ENCODE data around the gene NUP107.
A peak's percentile ranks its signal among the peaks of the same experiment; 100 is the strongest.
"Not testable (repeated sequence)": the region's sequence is repeated elsewhere in the genome, so short reads cannot be mapped to it uniquely, and the experiment has no call there.

Gene NUP107

GRCh38 chr12:68686595-68687521 lies at the start of gene NUP107:
NUP107 (plus strand) TSS chr12:68686978; CDS start chr12:68687066, 88 bp downstream.
- POLR2A ChIA-PET: interaction anchor here (0.6 to 0.9 kb wide), 3 partner anchors 35 to 74 kb away, joined by 3 to 4 read pairs (median 3); no protein-coding TSS in a partner anchor
- CTCF ChIA-PET: no interaction called here
- TF ChIP-seq, protein P1, sequence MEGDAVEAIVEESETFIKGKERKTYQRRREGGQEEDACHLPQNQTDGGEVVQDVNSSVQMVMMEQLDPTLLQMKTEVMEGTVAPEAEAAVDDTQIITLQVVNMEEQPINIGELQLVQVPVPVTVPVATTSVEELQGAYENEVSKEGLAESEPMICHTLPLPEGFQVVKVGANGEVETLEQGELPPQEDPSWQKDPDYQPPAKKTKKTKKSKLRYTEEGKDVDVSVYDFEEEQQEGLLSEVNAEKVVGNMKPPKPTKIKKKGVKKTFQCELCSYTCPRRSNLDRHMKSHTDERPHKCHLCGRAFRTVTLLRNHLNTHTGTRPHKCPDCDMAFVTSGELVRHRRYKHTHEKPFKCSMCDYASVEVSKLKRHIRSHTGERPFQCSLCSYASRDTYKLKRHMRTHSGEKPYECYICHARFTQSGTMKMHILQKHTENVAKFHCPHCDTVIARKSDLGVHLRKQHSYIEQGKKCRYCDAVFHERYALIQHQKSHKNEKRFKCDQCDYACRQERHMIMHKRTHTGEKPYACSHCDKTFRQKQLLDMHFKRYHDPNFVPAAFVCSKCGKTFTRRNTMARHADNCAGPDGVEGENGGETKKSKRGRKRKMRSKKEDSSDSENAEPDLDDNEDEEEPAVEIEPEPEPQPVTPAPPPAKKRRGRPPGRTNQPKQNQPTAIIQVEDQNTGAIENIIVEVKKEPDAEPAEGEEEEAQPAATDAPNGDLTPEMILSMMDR (IDR thresholded peaks at IDR 0.05; ENCODE audit: insufficient read depth, low read length, missing control alignments): peak; percentile 33
- peak within 1 kb of the TSS; percentile 99 for H3K4me3 ChIP-seq (ENCODE audit: low read depth, low read length)
- DNase-seq (ENCODE audit: low read depth, low spot score): peak; percentile 92

DNA sequence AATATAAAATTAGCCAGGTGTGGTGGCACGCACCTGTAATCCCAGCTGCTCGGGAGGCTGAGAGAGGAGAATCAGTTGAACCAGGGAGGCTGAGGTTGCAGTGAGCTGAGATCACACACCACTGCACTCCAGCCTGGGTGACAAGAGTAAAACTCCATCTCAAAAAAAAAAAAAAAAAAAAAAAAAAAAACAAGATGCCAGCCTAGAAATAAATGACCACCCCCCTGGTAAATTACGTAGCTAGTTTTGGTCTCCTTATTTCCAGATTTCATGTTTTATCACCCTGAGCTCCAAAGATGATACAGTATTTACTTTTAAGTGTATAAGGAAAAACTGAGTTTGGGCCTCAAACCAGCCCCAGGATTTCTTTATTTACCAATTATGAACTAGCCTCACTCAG lies 49.3 kb upstream of the NUP107 start:
- POLR2A ChIA-PET, CTCF ChIA-PET: not testable (repeated sequence)

GRCh38 chr12:68638171-68638570 lies 48.6 kb upstream of the NUP107 start:
- ChIA-PET POLR2A (interaction anchor here (0.7 kb wide), 1 partner anchor 312 kb away, joined by 3 read pairs; no protein-coding TSS in a partner anchor), CTCF (no interaction called here)
- H3K4me3 ChIP-seq (ENCODE audit: low read depth, low read length): no peak overlapping the region
- DNase-seq (ENCODE audit: low read depth, low spot score): no peak
- TF ChIP-seq, protein P1 (IDR thresholded peaks at IDR 0.05; ENCODE audit: insufficient read depth, low read length, missing control alignments): no peak

More for the DNA sequence above, 49.3 kb upstream of the NUP107 start:
- not testable (repeated sequence) for DNase-seq (ENCODE audit: low read depth, low spot score); H3K4me3 ChIP-seq (ENCODE audit: low read depth, low read length)

DNA sequence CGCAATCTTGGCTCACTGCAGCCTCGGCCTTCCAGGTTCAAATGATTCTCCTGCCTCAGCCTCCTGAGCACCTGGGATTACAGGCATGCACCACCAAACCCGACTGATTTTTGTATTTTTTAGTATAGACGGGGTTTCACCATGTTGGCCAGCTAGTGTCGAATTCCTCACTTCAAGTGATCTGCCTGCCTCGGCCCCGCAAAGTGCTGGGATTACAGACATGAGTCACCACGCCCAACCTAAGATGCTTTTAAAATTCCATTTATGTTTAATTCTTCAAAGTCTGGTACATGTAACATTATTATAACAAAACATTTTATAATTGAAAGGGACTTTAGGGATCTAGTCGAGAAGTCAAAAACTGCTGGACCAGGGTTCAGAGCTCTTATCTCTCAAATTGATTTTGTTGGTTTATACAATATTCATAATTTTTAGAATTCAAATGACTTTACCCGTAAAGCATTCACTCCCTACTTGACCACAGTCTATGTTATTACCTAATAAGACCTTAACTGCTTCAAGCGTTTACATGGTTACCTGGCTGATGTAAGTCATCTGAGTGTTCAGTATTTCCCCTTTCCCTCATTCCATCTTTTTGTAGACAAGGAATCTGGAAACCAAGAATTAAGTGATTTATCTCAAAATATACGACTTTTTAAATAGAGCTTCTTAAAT lies 47.9 kb upstream of the NUP107 start:
- no peak for DNase-seq (ENCODE audit: low read depth, low spot score)
- CTCF ChIA-PET: interaction anchor here (0.5 to 1.0 kb wide), 2 partner anchors 15 to 44 kb away, joined by 3 read pairs; no protein-coding TSS in a partner anchor
- POLR2A ChIA-PET: interaction anchor here (0.7 kb wide), 1 partner anchor 313 kb away, joined by 3 read pairs; no protein-coding TSS in a partner anchor
- H3K4me3 ChIP-seq (ENCODE audit: low read depth, low read length): no peak overlapping the region
- TF ChIP-seq, protein P1 (IDR thresholded peaks at IDR 0.05; ENCODE audit: insufficient read depth, low read length, missing control alignments): no peak

DNA sequence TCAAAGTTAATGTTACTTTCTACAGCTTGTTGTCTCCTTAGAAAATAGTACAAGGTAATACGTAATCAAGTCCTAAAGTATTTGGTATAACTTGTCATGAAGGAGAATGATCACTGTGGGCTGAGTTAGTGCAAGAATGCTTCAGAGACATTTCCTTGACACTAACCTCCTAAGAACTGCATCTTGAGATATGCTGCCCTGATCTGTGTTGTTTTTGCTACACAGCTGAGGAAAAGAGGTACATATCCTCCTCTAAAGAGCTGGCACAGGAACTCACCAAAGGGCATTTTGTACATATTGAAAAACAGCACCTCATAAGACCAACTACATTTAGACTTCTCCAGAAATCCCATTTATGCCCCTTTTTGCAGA lies 47.4 kb upstream of the NUP107 start:
- no peak overlapping the region for H3K4me3 ChIP-seq (ENCODE audit: low read depth, low read length)
- ChIA-PET POLR2A (no interaction called here), CTCF (interaction anchor here (0.5 to 1.0 kb wide), 2 partner anchors 15 to 44 kb away, joined by 3 read pairs; no protein-coding TSS in a partner anchor)
- TF ChIP-seq, protein P1 (IDR thresholded peaks at IDR 0.05; ENCODE audit: insufficient read depth, low read length, missing control alignments): no peak
- DNase-seq (ENCODE audit: low read depth, low spot score): no peak

- TF ChIP-seq, protein P1 (IDR thresholded peaks at IDR 0.05; ENCODE audit: insufficient read depth, low read length, missing control alignments): no peak
- ChIA-PET POLR2A (no interaction called here), CTCF (no interaction called here)
- no peak overlapping the region for H3K4me3 ChIP-seq (ENCODE audit: low read depth, low read length)
- no peak for DNase-seq (ENCODE audit: low read depth, low spot score)
Measured at GRCh38 chr12:68641138-68641537, 45.6 kb upstream of the NUP107 start.

Measured in AG04449 (cell line).